Mucosa of descending colon (tissue), 3 donors: ENCODE data around the gene FGF13. TPM values are rescaled to one million over a fixed set of nuclear protein-coding genes. Genes with fewer than 3 reads are reported as not detected.

Source experiments
- ATAC-seq: fragments of 200-7000 bp; cut with Tn5 transposase; one replicate; pipeline ENCODE4 v1.9.1; 2020; ENCODE audit warnings: mild to moderate bottlenecking, moderate library complexity
- DNase-seq, 3 donors: peaks; one replicate each; pipeline ENCODE4 v3.0.0-alpha.2; 2020
- H3K36me3 ChIP-seq: fragments of 200-600 bp; one replicate; pipeline ENCODE4 v1.8.0; 2021; ENCODE audit warnings: low read depth, mild to moderate bottlenecking
- H3K4me1 ChIP-seq: fragments of 200-600 bp; one replicate; pipeline ENCODE4 v1.8.0; 2021; ENCODE audit warnings: low read depth, mild to moderate bottlenecking
- H3K4me3 ChIP-seq: fragments of 200-600 bp; one replicate; pipeline ENCODE4 v1.8.0; 2021; ENCODE audit warnings: mild to moderate bottlenecking
- H3K9me3 ChIP-seq: fragments of 200-600 bp; one replicate; pipeline ENCODE4 v1.8.0; 2021; ENCODE audit warnings: mild to moderate bottlenecking
- CTCF ChIP-seq: fragments of 200-600 bp; IDR thresholded peaks from one replicate; pipeline ENCODE4 v1.8.0; 2022; ENCODE audit warnings: antibody characterized with exemption, mild to moderate bottlenecking
- intact Hi-C, 2 donors: fragments of 100-400 bp; cut with DNase I in 1 of 2; cut with micrococcal nuclease in 1 of 2; formaldehyde crosslinking; loops; one replicate each; pipeline versions ENCODE4 v1.11.0 to v1.11.1; 2022; cut with DNase I, micrococcal nuclease
- total RNA-seq, 3 donors: library from RNA; stranded (reverse); fragmentation: NEBNext Ultra II Directional in 2 of 3; extraction: Animal tissue kit (Norgen Biotek cat#: 25700) in 2 of 3; gene quantifications; one replicate each; pipeline versions ENCODE4 v1.2.1 to v1.2.4, GENCODE V29; 2021 to 2023
- donor health status: DM: no; HTN: no; CAD: no; lungs with moderate emphysema.
- donor health status: DM: no; HTN: no; CAD: no.
- donor health status: DM: no; HTN: yes; CAD: no.

FGF13 gene
- total RNA-seq, 3 donors from 2014 or later: 2.3 to 12.8 (median 2.7) TPM

- TF ChIP-seq CTCF: peak; percentile 26
- H3K36me3 ChIP-seq: no peaks in the 10 kb centered on the region
- H3K4me3 ChIP-seq: no peak overlapping the region
- peak in 1 of 3 donors; percentile 37 for DNase-seq
- no peaks in the 10 kb centered on the region for H3K9me3 ChIP-seq
- ATAC-seq: peak; percentile 58
- intact Hi-C loops: no loop called here
- H3K4me1 ChIP-seq: no peaks in the 10 kb centered on the region
These were observed 33.7 kb upstream of the FGF13 start for GRCh38 chrX:138745196-138745595.

GRCh38 chrX:138742217-138742616 lies 30.7 kb upstream of the FGF13 start:
- DNase-seq: no peak
- no peak for ATAC-seq
- H3K9me3 ChIP-seq: no peaks in the 10 kb centered on the region
- no peaks in the 10 kb centered on the region for H3K4me1 ChIP-seq
- H3K4me3 ChIP-seq: no peak overlapping the region
- TF ChIP-seq CTCF: no peak
- intact Hi-C loops: no loop called here
- no peaks in the 10 kb centered on the region for H3K36me3 ChIP-seq

GRCh38 chrX:138740341-138740740 lies 28.8 kb upstream of the FGF13 start:
- TF ChIP-seq CTCF: no peak
- Histone ChIP-seq H3K36me3 (no peaks in the 10 kb centered on the region), H3K4me1 (no peaks in the 10 kb centered on the region), H3K9me3 (no peaks in the 10 kb centered on the region), H3K4me3 (no peak overlapping the region)
- ATAC-seq (no peak), DNase-seq (no peak)
- intact Hi-C loops: no loop called here

- Histone ChIP-seq H3K4me1 (no peaks in the 10 kb centered on the region), H3K9me3 (no peaks in the 10 kb centered on the region), H3K4me3 (no peak overlapping the region), H3K36me3 (no peaks in the 10 kb centered on the region)
- intact Hi-C loops: no loop called here
- ATAC-seq: no peak
- DNase-seq: no peak
- no peak for TF ChIP-seq CTCF
These were observed 11.8 kb upstream of the FGF13 start for GRCh38 chrX:138723301-138723700.

GRCh38 chrX:138719396-138719795 lies 7.9 kb upstream of the FGF13 start:
- no peaks in the 10 kb centered on the region for H3K36me3 ChIP-seq
- DNase-seq (no peak), ATAC-seq (no peak)
- H3K9me3 ChIP-seq: no peaks in the 10 kb centered on the region
- H3K4me3 ChIP-seq: no peak overlapping the region
- intact Hi-C loops: no loop called here
- no peaks in the 10 kb centered on the region for H3K4me1 ChIP-seq
- TF ChIP-seq CTCF: no peak

GRCh38 chrX:138718941-138719340 lies 7.4 kb upstream of the FGF13 start:
- Histone ChIP-seq H3K36me3 (no peaks in the 10 kb centered on the region), H3K4me1 (no peaks in the 10 kb centered on the region), H3K4me3 (no peak overlapping the region), H3K9me3 (no peaks in the 10 kb centered on the region)
- ATAC-seq (no peak), DNase-seq (no peak)
- no peak for TF ChIP-seq CTCF
- intact Hi-C loops: no loop called here
